Umbilical cord (tissue), 2 donors: ENCODE results near the gene BSCL2. TPM values are rescaled to one million over a fixed set of nuclear protein-coding genes. Genes with fewer than 3 reads are reported as not detected.
"Not testable (repeated sequence)": the region's sequence is repeated elsewhere in the genome, so short reads cannot be mapped to it uniquely, and the experiment has no call there.

ENCODE experiments used
- DNase-seq: peaks from one replicate; pipeline ENCODE4 v3.0.0-alpha.2; 2015; ENCODE audit warnings: low spot score
- total RNA-seq: library from RNA; depleted of rRNA; stranded (reverse); fragments of >200 nt; gene quantifications from one replicate; pipeline ENCODE4 v1.2.3, GENCODE V29; 2014; ENCODE audit warnings: low replicate concordance; ENCODE audit not compliant: insufficient read depth

The BSCL2 gene
- total RNA-seq, result 6.3 TPM

- DNase-seq, result peak; percentile 47
Observed at GRCh38 chr11:62707277-62707861, at the start of gene BSCL2, which contains the start of gene GNG3. BSCL2 (minus strand) TSS chr11:62707424; CDS start chr11:62707195, 229 bp downstream. GNG3 (plus strand) TSS chr11:62707676; CDS start chr11:62708296, 620 bp downstream.

- DNase-seq, result no peak
Observed at GRCh38 chr11:62755086-62755615, 47.9 kb upstream of the BSCL2 start.

- peak; percentile 99 for DNase-seq
Observed at GRCh38 chr11:62753736-62754603, 46.7 kb upstream of the BSCL2 start, which contains the start of gene ZBTB3. ZBTB3 (minus strand) TSS chr11:62754160; CDS start chr11:62753664, 496 bp downstream.

GRCh38 chr11:62752994-62753735 lies 45.9 kb upstream of the BSCL2 start:
- no peak for DNase-seq

GRCh38 chr11:62752177-62752785 lies 45.1 kb upstream of the BSCL2 start:
- DNase-seq, result no peak

GRCh38 chr11:62749931-62750330 lies 42.7 kb upstream of the BSCL2 start:
- DNase-seq, result not testable (repeated sequence)

GRCh38 chr11:62747475-62748160 lies 40.4 kb upstream of the BSCL2 start:
- DNase-seq, result no peak

- no peak for DNase-seq
Observed at GRCh38 chr11:62737196-62737595, 30.0 kb upstream of the BSCL2 start.

GRCh38 chr11:62732830-62733229 lies 25.6 kb upstream of the BSCL2 start:
- DNase-seq, result no peak

- not testable (repeated sequence) for DNase-seq
Observed at GRCh38 chr11:62730076-62730475, 22.9 kb upstream of the BSCL2 start.

GRCh38 chr11:62728171-62728988 lies 21.2 kb upstream of the BSCL2 start, which contains the start of gene TTC9C:
TTC9C (plus strand) TSS chr11:62728486; CDS start chr11:62728849, 363 bp downstream.
- DNase-seq, result peak; percentile 95

- peak; percentile 100 for DNase-seq
Observed at GRCh38 chr11:62727872-62728170, 20.6 kb upstream of the BSCL2 start.

- DNase-seq, result peak; percentile 100
Observed at GRCh38 chr11:62727165-62727871, 20.1 kb upstream of the BSCL2 start, which contains the start of gene HNRNPUL2. HNRNPUL2 (minus strand) TSS chr11:62727457; CDS start chr11:62727156, 301 bp downstream.

- DNase-seq, result no peak
Observed at GRCh38 chr11:62726915-62727164, 19.6 kb upstream of the BSCL2 start.

GRCh38 chr11:62726156-62726914 lies 19.1 kb upstream of the BSCL2 start:
- no peak for DNase-seq

- no peak for DNase-seq
Observed at GRCh38 chr11:62725646-62726045, 18.4 kb upstream of the BSCL2 start.

- no peak for DNase-seq
Observed at GRCh38 chr11:62724171-62724570, 16.9 kb upstream of the BSCL2 start.

GRCh38 chr11:62721994-62722393 lies 14.8 kb upstream of the BSCL2 start:
- no peak for DNase-seq
